Lower leg skin (tissue), 3 donors: ENCODE measurements around the gene RSPRY1.

ENCODE experiments used
- POLR2A ChIP-seq, 2 donors: fragments of 450-650 bp; IDR thresholded peaks; one replicate each; pipeline ENCODE4 v1.6.1; 2016 to 2017; ENCODE audit warnings: antibody characterized with exemption in 2 of 2, mild to moderate bottlenecking in 1 of 2, moderate library complexity in 1 of 2
- TF ChIP-seq, protein P1 (sequence below), 3 donors: fragments of 450-650 bp; IDR thresholded peaks; one replicate each; pipeline ENCODE4 v1.5.1; 2016; ENCODE audit warnings: antibody characterized with exemption in 3 of 3, mild to moderate bottlenecking in 3 of 3, moderate library complexity in 2 of 3

GRCh38 chr16:57289391-57290257 is 103.5 kb downstream of the RSPRY1 start:
- TF ChIP-seq, protein P1, sequence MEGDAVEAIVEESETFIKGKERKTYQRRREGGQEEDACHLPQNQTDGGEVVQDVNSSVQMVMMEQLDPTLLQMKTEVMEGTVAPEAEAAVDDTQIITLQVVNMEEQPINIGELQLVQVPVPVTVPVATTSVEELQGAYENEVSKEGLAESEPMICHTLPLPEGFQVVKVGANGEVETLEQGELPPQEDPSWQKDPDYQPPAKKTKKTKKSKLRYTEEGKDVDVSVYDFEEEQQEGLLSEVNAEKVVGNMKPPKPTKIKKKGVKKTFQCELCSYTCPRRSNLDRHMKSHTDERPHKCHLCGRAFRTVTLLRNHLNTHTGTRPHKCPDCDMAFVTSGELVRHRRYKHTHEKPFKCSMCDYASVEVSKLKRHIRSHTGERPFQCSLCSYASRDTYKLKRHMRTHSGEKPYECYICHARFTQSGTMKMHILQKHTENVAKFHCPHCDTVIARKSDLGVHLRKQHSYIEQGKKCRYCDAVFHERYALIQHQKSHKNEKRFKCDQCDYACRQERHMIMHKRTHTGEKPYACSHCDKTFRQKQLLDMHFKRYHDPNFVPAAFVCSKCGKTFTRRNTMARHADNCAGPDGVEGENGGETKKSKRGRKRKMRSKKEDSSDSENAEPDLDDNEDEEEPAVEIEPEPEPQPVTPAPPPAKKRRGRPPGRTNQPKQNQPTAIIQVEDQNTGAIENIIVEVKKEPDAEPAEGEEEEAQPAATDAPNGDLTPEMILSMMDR (IDR thresholded peaks at IDR 0.05) = no peak
- TF ChIP-seq POLR2A (IDR thresholded peaks at IDR 0.05) = no peak
